Esophagus (tissue), 2 donors: Measurements from ENCODE around the gene SYK. TPM values are rescaled to one million over a fixed set of nuclear protein-coding genes. Genes with fewer than 3 reads are reported as not detected.

Source experiments
- H3K27ac ChIP-seq, 2 donors: one replicate each; pipeline ENCODE4 v1.5.1; 2013; ENCODE audit warnings: low read depth in 2 of 2, mild to moderate bottlenecking in 2 of 2, inconsistent platforms in 1 of 2, low read length in 1 of 2, moderate library complexity in 1 of 2
- H3K27me3 ChIP-seq, 2 donors: one replicate each; pipeline ENCODE4 v1.6.1; 2013; ENCODE audit warnings: low read length in 2 of 2, control low read depth in 1 of 2, mild to moderate bottlenecking in 1 of 2; ENCODE audit not compliant: insufficient read depth in 2 of 2, control insufficient read depth in 1 of 2
- H3K36me3 ChIP-seq, 2 donors: one replicate each; pipeline ENCODE4 v1.6.1; 2013; ENCODE audit warnings: low read length in 1 of 2; ENCODE audit not compliant: control insufficient read depth in 2 of 2, insufficient read depth in 2 of 2
- H3K4me1 ChIP-seq, 2 donors: one replicate each; pipeline ENCODE4 v1.6.1; 2013; ENCODE audit warnings: low read length in 1 of 2; ENCODE audit not compliant: control insufficient read depth in 2 of 2, insufficient read depth in 2 of 2
- H3K4me3 ChIP-seq, 2 donors: one replicate each; pipeline ENCODE4 v1.5.1; 2013; ENCODE audit warnings: low read length in 2 of 2, mild to moderate bottlenecking in 2 of 2, low read depth in 1 of 2, moderate library complexity in 1 of 2
- H3K9me3 ChIP-seq, 2 donors: one replicate each; pipeline ENCODE4 v1.6.1; 2013; ENCODE audit warnings: mild to moderate bottlenecking in 2 of 2, low read depth in 1 of 2, low read length in 1 of 2, moderate library complexity in 1 of 2; ENCODE audit not compliant: control insufficient read depth in 2 of 2, insufficient read depth in 1 of 2
- WGBS, 2 donors: extraction: QIAGEN DNeasy Blood & Tissue Kit; methylation state at CpG; one replicate each; pipeline ENCODE4 v1.1.7; 2013; 5-methylcytosine and 5-hydroxymethylcytosine counted together
- polyA plus RNA-seq, 2 donors: library from polyadenylated mRNA; stranded (reverse); fragments of 200-250 nt; gene quantifications; one replicate each; pipeline ENCODE4 v1.2.3, GENCODE V29; 2013
- donor health status: healthy with polysubstance abuse.
- donor health status: Bipolar disorder and iron deficiency.

SYK gene
- polyA plus RNA-seq, 2 donors, result 12.0 to 16.5 TPM

DNA sequence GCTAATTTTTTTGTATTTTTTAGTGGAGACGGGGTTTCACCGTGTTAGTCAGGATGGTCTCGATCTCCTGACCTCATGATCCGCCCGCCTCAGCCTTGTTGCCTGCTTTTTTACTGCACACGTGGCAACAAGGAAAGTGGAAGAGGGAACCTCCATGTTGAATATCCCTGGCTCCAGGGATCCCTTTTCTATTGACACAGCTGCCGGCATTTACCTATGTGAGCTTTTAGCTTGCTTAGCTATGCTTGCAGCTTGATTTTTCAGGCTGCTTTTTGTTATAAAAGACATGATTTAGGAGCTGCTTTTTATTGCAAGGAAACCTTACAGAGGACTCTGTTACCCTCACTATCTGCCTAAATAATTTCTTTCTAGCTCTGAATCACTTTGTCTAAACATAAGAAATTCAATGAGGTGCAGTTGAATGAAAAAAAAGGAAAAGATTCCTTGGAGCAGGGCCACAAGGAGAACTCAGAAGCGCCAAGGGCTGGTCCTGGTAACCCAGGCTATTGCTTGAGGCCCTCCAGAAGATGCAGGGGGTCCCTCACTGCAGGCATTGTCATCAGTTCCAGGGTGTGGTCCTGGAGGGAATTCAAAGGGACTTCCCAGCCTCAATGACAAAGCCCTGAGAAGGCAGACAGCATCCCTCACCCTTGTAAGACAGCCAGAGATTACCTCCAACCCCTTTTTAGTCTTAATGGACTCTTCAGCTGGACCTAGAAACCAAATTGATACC, 89.9 kb downstream of the SYK start:
- Histone ChIP-seq H3K4me3 (no peak overlapping the region), H3K27ac (no peak overlapping the region), H3K9me3 (no peaks in the 10 kb centered on the region), H3K36me3 (peaks cover 0 to 9% of the 10 kb centered on the region in 2 donors), H3K4me1 (no peaks in the 10 kb centered on the region), H3K27me3 (no peaks in the 10 kb centered on the region)
- WGBS, 2 donors, result 86 to 88% methylated on average over 8 of the region's 8 CpGs

DNA sequence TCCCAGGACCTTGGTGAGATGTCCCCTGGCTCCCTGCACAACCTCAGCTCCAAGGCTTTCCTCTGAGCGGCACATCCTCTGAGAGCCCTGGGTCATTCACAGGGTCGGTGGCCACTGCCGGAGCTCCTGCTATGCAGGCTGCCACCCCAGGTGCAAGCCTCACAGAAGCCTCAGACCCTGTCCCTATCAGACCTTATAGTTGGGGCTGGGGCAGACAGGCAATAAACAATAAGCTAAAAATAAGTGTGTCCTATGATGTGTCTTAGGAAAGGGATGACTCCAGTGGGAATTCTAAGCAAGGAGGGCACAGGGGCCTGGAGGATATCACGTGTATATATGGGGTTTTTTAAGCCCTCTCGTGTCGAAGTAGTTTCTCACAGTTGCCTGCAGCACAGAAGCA, 91.3 kb downstream of the SYK start:
- peaks cover 0 to 13% of the 10 kb centered on the region in 2 donors for H3K36me3 ChIP-seq
- no peak overlapping the region for H3K4me3 ChIP-seq
- no peaks in the 10 kb centered on the region for H3K27me3 ChIP-seq
- H3K4me1 ChIP-seq, result no peaks in the 10 kb centered on the region
- no peak overlapping the region for H3K27ac ChIP-seq
- 73 to 78% methylated on average over 6 of the region's 6 CpGs for WGBS, 2 donors
- H3K9me3 ChIP-seq, result no peaks in the 10 kb centered on the region

DNA sequence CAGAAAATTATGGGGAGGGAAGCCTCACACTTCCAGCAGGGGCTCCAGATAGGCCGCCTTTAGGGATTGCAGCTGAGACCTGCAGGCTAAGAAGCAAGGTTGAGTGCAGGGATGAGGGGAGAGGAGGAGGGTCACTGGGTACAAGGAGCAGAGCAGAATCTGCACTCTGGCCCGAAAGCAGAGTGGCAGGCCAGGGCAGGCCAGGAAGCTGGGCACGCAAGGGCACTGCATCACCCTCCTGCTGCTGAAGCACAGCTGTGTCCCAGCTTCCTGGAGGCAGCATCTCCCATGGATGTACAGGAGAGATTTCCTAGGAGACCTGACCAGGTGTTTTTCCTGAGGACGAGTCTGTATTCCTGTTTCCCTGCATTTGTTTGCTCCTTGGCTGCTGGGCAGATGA, 92.1 kb downstream of the SYK start:
- Histone ChIP-seq H3K4me3 (no peak overlapping the region), H3K27me3 (no peaks in the 10 kb centered on the region), H3K27ac (no peak overlapping the region), H3K36me3 (peaks cover 0 to 17% of the 10 kb centered on the region in 2 donors), H3K9me3 (no peaks in the 10 kb centered on the region), H3K4me1 (no peaks in the 10 kb centered on the region)
- 76 to 84% methylated on average over 4 of the region's 4 CpGs for WGBS, 2 donors

DNA sequence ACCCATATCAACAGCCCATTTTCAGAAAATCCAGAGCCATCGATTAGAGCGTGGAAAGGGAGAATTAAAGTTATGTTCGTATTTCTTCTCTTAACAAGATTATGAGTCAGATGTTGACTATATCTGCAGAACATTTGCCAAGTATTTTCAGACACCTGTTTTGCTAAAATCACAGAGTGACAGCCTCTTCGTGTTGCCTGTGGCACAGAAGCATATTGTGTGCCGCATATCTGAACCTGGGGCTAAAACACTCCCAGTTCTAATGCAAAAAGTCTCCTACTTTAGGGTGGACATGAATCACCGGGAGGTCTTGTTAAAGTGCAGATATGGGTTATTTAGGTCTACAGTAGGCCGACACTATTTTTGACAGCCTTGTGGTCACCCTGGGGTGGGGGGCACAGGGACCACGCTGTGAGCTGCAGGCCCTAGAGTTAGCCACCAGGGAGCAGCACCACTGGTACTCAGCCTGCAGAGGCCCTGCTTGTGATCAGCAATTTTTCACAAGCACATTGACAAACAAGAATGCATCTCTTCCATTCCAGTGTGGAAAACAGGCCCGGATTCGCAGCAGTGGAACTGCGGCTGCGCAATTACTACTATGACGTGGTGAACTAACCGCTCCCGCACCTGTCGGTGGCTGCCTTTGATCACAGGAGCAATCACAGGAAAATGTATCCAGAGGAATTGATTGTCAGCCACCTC, 93.5 kb downstream of the SYK start:
- H3K9me3 ChIP-seq, result no peaks in the 10 kb centered on the region
- 61 to 72% methylated on average over 16 of the region's 16 CpGs for WGBS, 2 donors
- H3K36me3 ChIP-seq, result peaks cover 0 to 12% of the 10 kb centered on the region in 2 donors
- H3K4me1 ChIP-seq, result no peaks in the 10 kb centered on the region
- H3K27ac ChIP-seq, result no peak overlapping the region
- no peaks in the 10 kb centered on the region for H3K27me3 ChIP-seq
- H3K4me3 ChIP-seq, result no peak overlapping the region

DNA sequence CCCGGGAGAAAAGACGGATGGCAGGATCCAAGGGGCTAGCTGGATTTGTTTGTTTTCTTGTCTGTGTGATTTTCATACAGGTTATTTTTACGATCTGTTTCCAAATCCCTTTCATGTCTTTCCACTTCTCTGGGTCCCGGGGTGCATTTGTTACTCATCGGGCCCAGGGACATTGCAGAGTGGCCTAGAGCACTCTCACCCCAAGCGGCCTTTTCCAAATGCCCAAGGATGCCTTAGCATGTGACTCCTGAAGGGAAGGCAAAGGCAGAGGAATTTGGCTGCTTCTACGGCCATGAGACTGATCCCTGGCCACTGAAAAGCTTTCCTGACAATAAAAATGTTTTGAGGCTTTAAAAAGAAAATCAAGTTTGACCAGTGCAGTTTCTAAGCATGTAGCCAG, 94.2 kb downstream of the SYK start:
- Histone ChIP-seq H3K4me1 (no peaks in the 10 kb centered on the region), H3K27ac (no peak overlapping the region), H3K27me3 (no peaks in the 10 kb centered on the region), H3K9me3 (no peaks in the 10 kb centered on the region), H3K4me3 (no peak overlapping the region), H3K36me3 (peaks cover 0 to 9% of the 10 kb centered on the region in 2 donors)
- 66 to 70% methylated on average over 7 of the region's 7 CpGs for WGBS, 2 donors

DNA sequence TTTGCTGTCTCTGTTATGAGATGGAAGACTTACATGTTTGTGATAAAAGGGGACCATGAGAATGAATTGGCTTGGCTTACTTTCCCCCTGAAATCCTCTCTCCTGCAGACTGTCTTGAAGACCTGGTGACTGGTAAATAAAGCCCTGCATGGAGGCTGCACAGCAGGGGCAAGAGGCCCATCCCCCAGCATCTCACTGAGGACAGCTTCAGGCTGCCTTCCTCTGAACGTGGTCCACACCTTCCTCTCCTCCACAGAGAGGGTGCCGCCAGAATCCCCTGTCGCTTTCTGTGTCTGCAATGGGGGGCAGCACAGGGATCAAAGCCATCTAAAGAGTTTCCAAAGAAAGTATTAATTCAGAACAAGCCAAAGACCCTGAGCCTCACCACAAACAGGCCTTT, 94.6 kb downstream of the SYK start:
- Histone ChIP-seq H3K9me3 (no peaks in the 10 kb centered on the region), H3K27ac (no peak overlapping the region), H3K36me3 (peaks cover 0 to 9% of the 10 kb centered on the region in 2 donors), H3K27me3 (no peaks in the 10 kb centered on the region), H3K4me1 (no peaks in the 10 kb centered on the region), H3K4me3 (no peak overlapping the region)
- 83 to 84% methylated on average over 3 of the region's 3 CpGs for WGBS, 2 donors

DNA sequence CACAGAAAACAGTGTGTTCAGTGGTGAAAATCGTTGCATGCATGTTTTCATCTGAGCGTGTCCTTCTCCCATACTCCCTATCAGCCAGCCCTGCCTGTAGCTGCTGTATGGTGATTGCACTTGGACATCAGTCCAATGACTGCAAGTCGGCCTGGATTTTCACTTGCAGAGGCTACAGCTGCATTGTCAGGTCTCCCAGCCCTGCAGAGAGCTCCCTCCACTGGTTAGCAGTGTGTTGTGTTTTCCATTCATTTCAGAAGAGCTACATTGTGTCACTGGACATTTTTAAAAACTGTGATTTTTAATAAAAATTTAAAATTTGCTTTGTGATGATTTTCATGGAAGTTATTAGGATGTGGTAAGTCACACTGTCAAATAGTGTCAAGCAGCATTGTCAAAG, 96.6 kb downstream of the SYK start:
- Histone ChIP-seq H3K27ac (no peak overlapping the region), H3K36me3 (peaks cover 0 to 9% of the 10 kb centered on the region in 2 donors), H3K4me1 (peaks cover 0 to 1% of the 10 kb centered on the region in 2 donors), H3K9me3 (no peaks in the 10 kb centered on the region), H3K4me3 (no peak overlapping the region), H3K27me3 (no peaks in the 10 kb centered on the region)
- WGBS, 2 donors, result 72 to 75% methylated on average over 3 of the region's 3 CpGs

DNA sequence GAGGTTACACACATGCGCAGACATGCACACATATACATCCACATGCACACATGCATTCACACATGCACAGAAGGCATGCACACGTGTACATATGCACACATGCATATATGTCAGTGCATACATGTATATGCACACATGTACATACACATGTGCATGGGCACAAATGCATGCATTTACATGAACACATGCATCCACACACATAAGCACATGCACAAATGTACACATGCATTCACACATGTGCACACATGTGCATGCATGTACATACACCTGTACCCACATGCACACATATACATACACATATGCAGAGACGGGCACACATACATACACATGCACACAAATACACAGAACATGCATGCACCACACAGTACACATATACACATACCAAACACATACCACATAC, 97.7 kb downstream of the SYK start:
- Histone ChIP-seq H3K4me3 (no peak overlapping the region), H3K27ac (no peak overlapping the region), H3K36me3 (peaks cover 0 to 9% of the 10 kb centered on the region in 2 donors), H3K27me3 (no peaks in the 10 kb centered on the region), H3K9me3 (no peaks in the 10 kb centered on the region), H3K4me1 (peaks cover 0 to 8% of the 10 kb centered on the region in 2 donors)
- WGBS, 2 donors, result 94 to 95% methylated on average over 3 of the region's 3 CpGs

DNA sequence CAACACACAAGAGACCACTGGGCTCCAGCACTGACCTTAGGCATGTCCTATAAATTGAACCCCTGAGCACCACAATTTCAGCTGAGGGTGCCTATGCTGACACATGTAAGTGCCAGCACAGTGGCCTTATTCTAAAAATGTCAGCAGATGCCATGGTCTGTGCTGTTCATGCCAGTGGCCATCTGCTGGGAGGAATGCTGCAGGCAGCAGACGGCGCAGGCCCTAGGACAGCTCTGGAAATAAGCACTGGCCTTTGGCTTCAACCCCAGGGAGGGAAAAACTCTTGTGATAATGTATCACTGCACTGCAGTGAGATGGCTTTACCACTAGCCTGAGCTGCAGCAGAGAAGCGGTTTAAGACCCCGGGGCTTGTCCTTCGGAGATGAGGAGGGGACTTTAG, 98.5 kb downstream of the SYK start:
- no peaks in the 10 kb centered on the region for H3K9me3 ChIP-seq
- peaks cover 0 to 9% of the 10 kb centered on the region in 2 donors for H3K36me3 ChIP-seq
- peaks cover 0 to 14% of the 10 kb centered on the region in 2 donors for H3K4me1 ChIP-seq
- H3K4me3 ChIP-seq, result no peak overlapping the region
- H3K27ac ChIP-seq, result no peak overlapping the region
- WGBS, 2 donors, result 85 to 86% methylated on average over 5 of the region's 5 CpGs
- no peaks in the 10 kb centered on the region for H3K27me3 ChIP-seq

DNA sequence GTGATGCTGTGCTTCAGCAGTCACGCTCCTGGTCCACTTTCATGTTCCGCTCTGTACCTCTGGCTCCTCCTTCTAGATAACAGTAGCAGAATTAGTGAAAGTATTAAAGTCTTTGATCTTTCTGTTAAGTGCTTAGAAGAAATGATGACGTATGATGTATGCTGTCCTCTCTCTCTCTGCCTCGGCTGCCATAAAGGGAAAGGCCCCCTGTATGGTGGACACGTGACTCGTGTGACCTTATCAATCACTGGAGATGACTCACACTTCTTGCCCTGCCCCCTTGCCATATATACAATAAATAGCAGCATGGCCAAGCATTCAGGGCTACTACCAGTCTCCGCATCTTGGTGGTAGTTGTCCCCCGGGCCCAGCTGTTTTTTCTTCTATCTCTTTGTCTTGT, 100.3 kb downstream of the SYK start:
- Histone ChIP-seq H3K4me1 (peaks cover 0 to 17% of the 10 kb centered on the region in 2 donors), H3K27me3 (no peaks in the 10 kb centered on the region), H3K36me3 (peaks cover 0 to 5% of the 10 kb centered on the region in 2 donors), H3K27ac (no peak overlapping the region), H3K9me3 (no peaks in the 10 kb centered on the region), H3K4me3 (no peak overlapping the region)
- 85 to 91% methylated on average over 8 of the region's 8 CpGs for WGBS, 2 donors
